Upper lobe of left lung (tissue), 4 donors: ENCODE measurements around the gene SYNJ1.

Experiments used
- POLR2A ChIP-seq, 4 donors: fragments of 450-650 bp; IDR thresholded peaks; one replicate each; pipeline ENCODE4 v1.5.1; 2016 to 2017; ENCODE audit warnings: antibody characterized with exemption in 4 of 4, mild to moderate bottlenecking in 2 of 4
- POLR2AphosphoS5 ChIP-seq, 2 donors: sonication (generic); formaldehyde crosslinking; IDR thresholded peaks; one replicate each; pipeline ENCODE4 v1.5.1; 2017; ENCODE audit warnings: antibody characterized with exemption in 2 of 2
- TF ChIP-seq, protein P1 (sequence below), 6 experiments: fragments of 450-650 bp in 4 of 6; fragments of 200-600 bp in 2 of 6; sonication (generic) in 2 of 6; IDR thresholded peaks; one replicate each; pipeline ENCODE4 v1.5.1; 2016 to 2019; ENCODE audit warnings: antibody characterized with exemption in 6 of 6

- TF ChIP-seq, protein P1, sequence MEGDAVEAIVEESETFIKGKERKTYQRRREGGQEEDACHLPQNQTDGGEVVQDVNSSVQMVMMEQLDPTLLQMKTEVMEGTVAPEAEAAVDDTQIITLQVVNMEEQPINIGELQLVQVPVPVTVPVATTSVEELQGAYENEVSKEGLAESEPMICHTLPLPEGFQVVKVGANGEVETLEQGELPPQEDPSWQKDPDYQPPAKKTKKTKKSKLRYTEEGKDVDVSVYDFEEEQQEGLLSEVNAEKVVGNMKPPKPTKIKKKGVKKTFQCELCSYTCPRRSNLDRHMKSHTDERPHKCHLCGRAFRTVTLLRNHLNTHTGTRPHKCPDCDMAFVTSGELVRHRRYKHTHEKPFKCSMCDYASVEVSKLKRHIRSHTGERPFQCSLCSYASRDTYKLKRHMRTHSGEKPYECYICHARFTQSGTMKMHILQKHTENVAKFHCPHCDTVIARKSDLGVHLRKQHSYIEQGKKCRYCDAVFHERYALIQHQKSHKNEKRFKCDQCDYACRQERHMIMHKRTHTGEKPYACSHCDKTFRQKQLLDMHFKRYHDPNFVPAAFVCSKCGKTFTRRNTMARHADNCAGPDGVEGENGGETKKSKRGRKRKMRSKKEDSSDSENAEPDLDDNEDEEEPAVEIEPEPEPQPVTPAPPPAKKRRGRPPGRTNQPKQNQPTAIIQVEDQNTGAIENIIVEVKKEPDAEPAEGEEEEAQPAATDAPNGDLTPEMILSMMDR (IDR thresholded peaks at IDR 0.05): no peak
- TF ChIP-seq POLR2AphosphoS5 (IDR thresholded peaks at IDR 0.05) (no peak), POLR2A (IDR thresholded peaks at IDR 0.05) (no peak)
Observed at GRCh38 chr21:32749662-32750061, 21.8 kb upstream of the SYNJ1 start.
